Fibroblast of lung (primary cell): Measurements from ENCODE around the gene ANKRD30B. TPM values are rescaled to one million over a fixed set of nuclear protein-coding genes. Genes with fewer than 3 reads are reported as not detected.
A peak's percentile ranks its signal among the peaks of the same experiment; 100 is the strongest.
"Not testable (repeated sequence)": the region's sequence is repeated elsewhere in the genome, so short reads cannot be mapped to it uniquely, and the experiment has no call there.

Source experiments
- DNase-seq, 2 donors: peaks; one replicate each; pipeline versions ENCODE4 v3.0.0 to v3.0.0-alpha.2; 2010; ENCODE audit warnings: low read depth in 2 of 2
- H2AFZ ChIP-seq: 2 replicates; pipeline ENCODE4 v1.5.1; 2012; ENCODE audit warnings: low read length, control low read depth, inconsistent platforms
- H3K27ac ChIP-seq: 2 replicates; pipeline ENCODE4 v1.5.1; 2011; ENCODE audit warnings: low read length, control low read depth; ENCODE audit not compliant: insufficient read depth
- H3K27me3 ChIP-seq: 2 replicates; pipeline ENCODE4 v1.5.1; 2011; ENCODE audit warnings: mild to moderate bottlenecking, low read length; ENCODE audit not compliant: control insufficient read depth, insufficient read depth
- H3K36me3 ChIP-seq: 2 replicates; pipeline ENCODE4 v1.5.1; 2011; ENCODE audit warnings: low read length; ENCODE audit not compliant: control insufficient read depth, insufficient read depth
- H3K4me1 ChIP-seq: 2 replicates; pipeline ENCODE4 v1.5.1; 2011; ENCODE audit warnings: low read length; ENCODE audit not compliant: control insufficient read depth, insufficient read depth; ENCODE audit errors: extremely low read depth
- H3K4me2 ChIP-seq: 2 replicates; pipeline ENCODE4 v1.5.1; 2011; ENCODE audit warnings: low read length, control low read depth; ENCODE audit not compliant: insufficient read depth; ENCODE audit errors: extremely low read depth
- H3K4me3 ChIP-seq, 4 experiments: fragments of 200-600 bp in 1 of 4; sonication (generic) in 1 of 4; replicated peaks in 1 of 4; 2 replicates each; pipeline ENCODE4 v1.5.1; 2011 to 2016; ENCODE audit warnings: low read length in 4 of 4, low read depth in 3 of 4, mild to moderate bottlenecking in 3 of 4, control low read depth in 2 of 4, inconsistent platforms in 1 of 4, mixed read lengths in 1 of 4; ENCODE audit not compliant: insufficient read depth in 1 of 4; ENCODE audit errors: control extremely low read depth in 1 of 4
- H3K79me2 ChIP-seq: 2 replicates; pipeline ENCODE4 v1.5.1; 2012; ENCODE audit warnings: mild to moderate bottlenecking, low read length, inconsistent platforms; ENCODE audit not compliant: control insufficient read depth, insufficient read depth
- H3K9ac ChIP-seq: 2 replicates; pipeline ENCODE4 v1.5.1; 2011; ENCODE audit warnings: mild to moderate bottlenecking, low read length, control low read depth; ENCODE audit not compliant: insufficient read depth
- H3K9me3 ChIP-seq: 2 replicates; pipeline ENCODE4 v1.5.1; 2012; ENCODE audit warnings: low read depth, low read length; ENCODE audit not compliant: control insufficient read depth, insufficient read depth
- H4K20me1 ChIP-seq: 2 replicates; pipeline ENCODE4 v1.5.1; 2011; ENCODE audit warnings: low read length; ENCODE audit not compliant: control insufficient read depth, insufficient read depth; ENCODE audit errors: extremely low read depth
- EZH2 ChIP-seq: IDR thresholded peaks from 2 replicates; pipeline ENCODE4 v1.5.1; 2012; ENCODE audit warnings: low read length, control low read depth, mild to moderate bottlenecking; ENCODE audit errors: missing control alignments
- polyA plus RNA-seq, 2 donors: library from polyadenylated mRNA; depleted of rRNA in 1 of 2; stranded (reverse) in 1 of 2; unstranded in 1 of 2; fragments of >200 nt; gene quantifications; 2 replicates each; pipeline ENCODE4 v1.2.1, GENCODE V29; 2011 to 2012; ENCODE audit warnings: missing spikeins in 1 of 2
- total RNA-seq: library from RNA; depleted of rRNA; stranded (reverse); fragments of >200 nt; gene quantifications from 2 replicates; pipeline ENCODE4 v1.2.1, GENCODE V29; 2014
- TF ChIP-seq, protein P1 (sequence below), 2 donors: IDR thresholded peaks in 1 of 2; conservative IDR thresholded peaks in 1 of 2; 1 replicate in 1 of 2; 2 replicates in 1 of 2; pipeline ENCODE4 v1.5.1; 2011 to 2012; ENCODE audit warnings: low read length in 2 of 2, control low read depth in 1 of 2, inconsistent platforms in 1 of 2, low read depth in 1 of 2, mild to moderate bottlenecking in 1 of 2

Gene ANKRD30B
- total and polyA plus RNA-seq, 2 donors (not counting 1 experiment from before 2014, with no cell fraction given) = 0.10 to 0.33 TPM

DNA sequence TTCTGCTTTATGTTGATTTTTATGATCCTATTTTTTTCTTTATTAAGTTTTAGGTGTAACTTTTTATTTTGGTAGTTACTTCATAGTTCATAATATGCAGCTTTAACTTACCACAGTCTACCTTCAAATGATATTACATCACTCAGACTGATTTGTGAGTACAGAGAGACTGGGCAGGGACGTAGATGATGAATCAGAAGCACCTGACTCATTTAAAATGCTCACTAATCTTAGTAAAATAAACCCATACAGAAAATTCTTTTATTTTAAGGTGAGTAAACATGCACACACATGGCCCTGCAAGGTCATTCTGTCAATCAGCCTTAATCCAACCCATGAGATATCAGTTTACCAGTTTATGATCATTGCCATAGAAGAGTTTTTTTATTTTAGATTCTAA is 8.9 kb upstream of the ANKRD30B start:
- H4K20me1 ChIP-seq, H3K4me1 ChIP-seq, H3K36me3 ChIP-seq, H3K4me3 ChIP-seq, H3K9ac ChIP-seq, H2AFZ ChIP-seq, H3K9me3 ChIP-seq, H3K4me2 ChIP-seq, H3K27ac ChIP-seq, H3K79me2 ChIP-seq, H3K27me3 ChIP-seq: not testable (repeated sequence)
- peak in 1 of 2 donors; percentile 1 for DNase-seq

DNA sequence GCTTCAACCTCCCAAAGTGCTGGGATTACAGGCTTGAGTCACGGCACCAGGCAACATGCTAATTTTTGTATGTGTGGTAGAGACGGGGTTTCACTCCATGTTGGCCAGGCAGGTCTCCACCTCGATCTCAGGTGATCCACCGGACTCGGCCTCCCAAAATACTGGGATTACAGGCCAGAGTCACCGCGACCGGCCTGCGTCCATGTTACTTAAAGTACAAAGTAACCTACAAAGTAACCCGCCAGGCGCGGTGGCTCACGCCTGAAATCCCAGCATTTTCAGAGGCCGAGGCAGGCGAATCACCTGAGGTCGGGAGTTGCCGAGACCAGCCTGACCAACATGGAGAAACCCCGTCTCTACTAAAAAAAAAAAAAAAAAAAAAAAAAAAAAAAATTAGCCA is 1.1 kb upstream of the ANKRD30B start:
- TF ChIP-seq, protein P1, sequence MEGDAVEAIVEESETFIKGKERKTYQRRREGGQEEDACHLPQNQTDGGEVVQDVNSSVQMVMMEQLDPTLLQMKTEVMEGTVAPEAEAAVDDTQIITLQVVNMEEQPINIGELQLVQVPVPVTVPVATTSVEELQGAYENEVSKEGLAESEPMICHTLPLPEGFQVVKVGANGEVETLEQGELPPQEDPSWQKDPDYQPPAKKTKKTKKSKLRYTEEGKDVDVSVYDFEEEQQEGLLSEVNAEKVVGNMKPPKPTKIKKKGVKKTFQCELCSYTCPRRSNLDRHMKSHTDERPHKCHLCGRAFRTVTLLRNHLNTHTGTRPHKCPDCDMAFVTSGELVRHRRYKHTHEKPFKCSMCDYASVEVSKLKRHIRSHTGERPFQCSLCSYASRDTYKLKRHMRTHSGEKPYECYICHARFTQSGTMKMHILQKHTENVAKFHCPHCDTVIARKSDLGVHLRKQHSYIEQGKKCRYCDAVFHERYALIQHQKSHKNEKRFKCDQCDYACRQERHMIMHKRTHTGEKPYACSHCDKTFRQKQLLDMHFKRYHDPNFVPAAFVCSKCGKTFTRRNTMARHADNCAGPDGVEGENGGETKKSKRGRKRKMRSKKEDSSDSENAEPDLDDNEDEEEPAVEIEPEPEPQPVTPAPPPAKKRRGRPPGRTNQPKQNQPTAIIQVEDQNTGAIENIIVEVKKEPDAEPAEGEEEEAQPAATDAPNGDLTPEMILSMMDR (conservative IDR thresholded peaks at IDR 0.05 in 1 of 2, IDR thresholded peaks at IDR 0.05 in 1 of 2; ENCODE audit: low read depth in 1 of 2, low read length in 2 of 2) = no peak
- TF ChIP-seq EZH2 = no peak
- Histone ChIP-seq H3K4me2 (no peak overlapping the region), H4K20me1 (no peaks in the 10 kb centered on the region), H3K9ac (no peak overlapping the region), H3K4me1 (no peaks in the 10 kb centered on the region), H3K4me3 (no peak overlapping the region), H2AFZ (no peak overlapping the region), H3K9me3 (no peaks in the 10 kb centered on the region), H3K27me3 (no peaks in the 10 kb centered on the region), H3K36me3 (no peaks in the 10 kb centered on the region), H3K27ac (no peak overlapping the region), H3K79me2 (no peaks in the 10 kb centered on the region)
- DNase-seq = no peak

DNA sequence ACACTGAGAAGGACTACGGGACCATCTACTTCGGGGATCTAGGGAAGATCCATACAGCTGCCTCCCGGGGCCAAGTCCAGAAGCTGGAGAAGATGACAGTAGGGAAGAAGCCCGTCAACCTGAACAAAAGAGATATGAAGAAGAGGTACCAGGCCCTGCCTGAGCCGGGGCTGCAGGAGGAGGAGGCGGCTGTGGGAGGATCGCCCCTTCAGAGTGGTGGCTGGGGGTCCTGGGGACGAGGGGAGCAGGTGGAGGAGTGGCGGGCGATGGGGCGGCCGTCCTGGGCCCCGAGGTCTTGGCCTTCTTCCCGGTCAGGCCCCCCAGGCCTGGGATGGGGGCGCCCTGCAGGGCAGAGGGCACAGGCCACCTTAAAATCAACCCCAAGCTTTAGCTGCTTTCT is 524 bp downstream of the ANKRD30B start:
- no peak for DNase-seq
- H3K9ac ChIP-seq = no peak overlapping the region
- no peaks in the 10 kb centered on the region for H3K4me1 ChIP-seq
- no peak for TF ChIP-seq EZH2
- TF ChIP-seq, protein P1 (conservative IDR thresholded peaks at IDR 0.05 in 1 of 2, IDR thresholded peaks at IDR 0.05 in 1 of 2; ENCODE audit: low read depth in 1 of 2, low read length in 2 of 2) = no peak
- H3K4me2 ChIP-seq = no peak overlapping the region
- H3K4me3 ChIP-seq = no peak overlapping the region
- no peaks in the 10 kb centered on the region for H3K79me2 ChIP-seq
- no peak overlapping the region for H3K27ac ChIP-seq
- H3K36me3 ChIP-seq = no peaks in the 10 kb centered on the region
- no peaks in the 10 kb centered on the region for H3K9me3 ChIP-seq
- no peaks in the 10 kb centered on the region for H4K20me1 ChIP-seq
- H2AFZ ChIP-seq = no peak overlapping the region
- H3K27me3 ChIP-seq = no peaks in the 10 kb centered on the region

DNA sequence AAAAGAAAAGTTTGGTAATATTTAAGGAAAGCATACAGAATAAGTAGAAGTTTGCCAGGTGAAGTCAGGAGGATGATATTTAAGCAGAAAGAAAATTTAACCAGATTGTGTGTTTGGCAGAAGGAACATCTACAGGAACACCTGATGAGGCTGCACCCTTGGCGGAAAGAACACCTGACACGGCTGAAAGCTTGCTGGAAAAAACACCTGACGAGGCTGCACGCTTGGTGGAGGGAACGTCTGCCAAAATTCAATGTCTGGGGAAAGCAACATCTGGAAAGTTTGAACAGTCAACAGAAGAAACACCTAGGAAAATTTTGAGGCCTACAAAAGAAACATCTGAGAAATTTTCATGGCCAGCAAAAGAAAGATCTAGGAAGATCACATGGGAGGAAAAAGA is 15.6 kb downstream of the ANKRD30B start:
- not testable (repeated sequence) for H3K36me3 ChIP-seq, DNase-seq, H4K20me1 ChIP-seq, H3K27ac ChIP-seq, H3K4me2 ChIP-seq, H2AFZ ChIP-seq, H3K4me3 ChIP-seq, H3K9me3 ChIP-seq, H3K79me2 ChIP-seq, H3K27me3 ChIP-seq, H3K9ac ChIP-seq, H3K4me1 ChIP-seq
